ENCODE data around the gene B3GNT3.

B3GNT3 gene

DNA sequence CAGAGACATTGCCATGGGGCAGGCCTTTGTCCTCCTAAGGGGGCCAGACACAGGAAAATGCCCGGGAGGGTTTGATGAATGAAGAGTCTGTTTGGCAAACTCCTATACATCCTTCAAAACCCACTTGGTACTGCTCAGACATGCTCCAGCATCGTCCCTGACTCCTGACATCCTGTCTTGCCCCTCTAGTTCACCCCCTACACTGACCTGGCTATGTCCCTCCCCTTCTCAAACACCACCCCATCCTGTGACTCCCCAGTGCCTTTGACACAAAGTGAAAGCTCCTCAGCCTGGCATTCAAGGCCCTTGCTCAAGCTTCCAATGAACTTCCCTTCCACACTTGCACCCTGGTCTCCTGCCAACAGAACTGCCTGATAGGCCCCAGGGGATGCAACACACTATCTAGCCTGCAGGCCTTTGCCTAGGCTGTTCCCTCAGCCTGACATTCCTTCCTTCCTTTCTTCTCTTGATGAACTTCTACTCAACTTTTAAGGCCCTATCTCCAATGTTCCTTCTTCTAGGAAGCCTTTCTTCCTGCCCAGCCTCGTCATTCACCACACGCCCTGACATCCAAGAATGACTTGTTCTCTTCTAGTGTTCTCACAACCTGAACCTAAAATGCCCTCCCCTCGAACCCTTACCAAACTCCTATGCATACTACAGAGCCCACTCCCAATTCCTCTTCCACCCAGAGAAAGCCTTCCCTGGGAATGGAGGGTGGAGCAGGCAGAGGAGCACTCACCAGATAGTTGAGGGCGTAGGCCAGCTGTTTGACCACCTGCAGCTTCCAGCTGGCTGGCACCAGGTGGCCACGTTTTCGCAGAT lies 40.5 kb downstream of the B3GNT3 start:
- FAIRE-seq, result no peak

DNA sequence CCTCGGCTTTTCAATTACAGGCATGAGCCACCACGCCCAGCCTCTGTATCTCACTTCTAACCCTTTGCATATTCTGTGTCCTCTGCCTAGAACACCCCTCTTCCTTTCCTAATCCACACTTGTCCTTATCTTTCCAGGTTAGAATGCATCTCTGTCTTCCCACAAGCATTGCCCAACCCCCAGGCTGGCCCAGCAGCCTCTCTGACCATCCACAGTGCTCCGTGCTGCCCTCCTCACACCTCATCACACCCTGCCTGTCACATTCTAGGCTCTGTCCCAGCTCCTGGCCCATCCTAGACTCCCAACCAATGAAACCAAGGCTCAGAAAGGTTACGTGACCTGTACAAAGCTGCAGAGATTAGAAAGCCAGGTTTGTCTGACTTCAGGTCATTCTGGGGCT lies 41.6 kb downstream of the B3GNT3 start:
- FAIRE-seq, result no peak

- FAIRE-seq, result no peak
Observed at GRCh38 chr19:17837972-17838371, 43.0 kb downstream of the B3GNT3 start.

GRCh38 chr19:17840019-17840418 lies 45.1 kb downstream of the B3GNT3 start:
- no peak for FAIRE-seq

GRCh38 chr19:17841371-17841809 lies 46.5 kb downstream of the B3GNT3 start:
- no peak for FAIRE-seq

- peak; percentile 97 for FAIRE-seq
Observed at GRCh38 chr19:17841810-17842662, 47.1 kb downstream of the B3GNT3 start.

DNA sequence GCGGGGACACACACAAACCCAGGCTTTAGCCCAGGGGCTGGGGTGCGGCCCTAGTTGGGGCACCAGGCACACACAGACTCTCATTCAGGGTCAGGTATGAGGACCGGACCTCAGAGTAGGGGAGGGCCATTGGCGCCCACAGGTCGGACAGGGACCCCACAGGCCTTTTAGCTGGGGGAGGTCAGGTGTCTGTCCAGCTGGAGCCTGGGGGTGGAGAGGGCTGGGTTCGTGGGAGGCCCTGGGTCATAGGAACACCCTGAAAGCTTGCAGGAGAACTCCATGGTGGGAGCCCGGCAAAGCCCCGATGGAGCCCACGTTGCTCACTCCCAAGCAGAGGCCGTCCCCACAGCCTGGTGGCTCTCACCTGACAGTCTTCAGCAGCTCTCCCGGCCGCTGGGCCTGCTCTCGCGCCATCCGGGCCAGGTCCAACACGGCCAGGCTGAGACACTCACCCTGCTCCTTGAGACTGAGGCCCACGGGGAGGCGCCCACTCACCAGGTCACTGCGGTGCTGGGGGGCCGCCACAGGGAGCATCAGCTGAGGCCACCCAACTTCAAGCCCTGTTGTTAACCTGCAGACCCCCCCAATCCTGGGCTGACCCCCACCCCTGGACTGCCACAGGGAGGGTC lies 47.8 kb downstream of the B3GNT3 start:
- FAIRE-seq, result no peak

DNA sequence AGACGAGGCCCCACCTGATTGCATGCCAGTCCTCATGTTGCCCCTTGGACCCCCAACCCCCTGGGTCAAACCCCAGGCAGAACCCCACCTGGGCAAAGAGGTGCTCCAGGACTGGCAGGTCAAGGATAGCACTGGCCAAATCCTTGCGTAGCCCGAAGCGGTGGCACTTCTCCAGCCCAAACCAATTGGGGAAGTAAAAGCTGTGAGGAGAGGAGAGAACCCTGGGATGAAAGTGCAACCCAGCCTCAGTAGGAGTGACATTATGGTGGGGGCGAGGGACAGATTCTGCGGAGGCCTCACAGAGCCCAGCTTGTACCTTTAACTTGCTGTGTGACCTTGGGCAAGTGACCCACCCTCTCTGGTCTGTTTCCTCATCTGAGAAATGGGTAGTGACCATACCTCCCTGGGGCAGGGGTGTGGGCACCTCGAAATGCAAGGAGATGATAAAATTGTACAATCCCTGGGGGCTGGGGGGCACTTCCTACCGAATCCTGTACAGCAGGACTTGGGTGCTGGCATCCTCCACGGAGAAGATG lies 48.4 kb downstream of the B3GNT3 start:
- no peak for FAIRE-seq

DNA sequence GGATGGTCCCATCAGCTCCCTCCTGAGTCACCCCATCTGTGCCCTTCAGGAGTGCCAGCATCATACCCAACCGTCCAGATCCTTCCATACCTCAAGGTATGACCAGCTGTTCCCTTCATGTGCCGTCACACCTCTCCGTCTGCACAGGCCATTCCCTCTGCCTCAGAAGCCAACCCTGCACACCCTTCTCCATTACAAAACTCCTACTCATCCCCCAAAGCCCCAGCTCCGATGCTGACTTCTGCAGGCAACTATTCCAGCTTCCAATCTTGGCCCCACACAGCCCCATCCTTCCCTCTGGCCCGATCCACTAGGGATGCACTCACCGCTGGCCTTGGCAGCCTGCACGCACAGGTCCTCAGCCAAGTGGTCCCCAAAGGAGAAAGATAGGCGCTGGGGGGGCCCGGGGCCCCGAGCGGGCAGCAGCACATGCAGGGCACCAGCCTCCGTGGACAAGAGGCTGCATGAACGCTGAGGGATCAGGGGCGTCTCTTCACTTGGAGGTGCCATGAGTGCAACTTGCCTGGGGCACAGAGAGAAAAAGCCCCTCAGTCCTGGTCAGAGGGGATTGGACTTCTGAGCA lies 49.1 kb downstream of the B3GNT3 start:
- FAIRE-seq, result no peak

DNA sequence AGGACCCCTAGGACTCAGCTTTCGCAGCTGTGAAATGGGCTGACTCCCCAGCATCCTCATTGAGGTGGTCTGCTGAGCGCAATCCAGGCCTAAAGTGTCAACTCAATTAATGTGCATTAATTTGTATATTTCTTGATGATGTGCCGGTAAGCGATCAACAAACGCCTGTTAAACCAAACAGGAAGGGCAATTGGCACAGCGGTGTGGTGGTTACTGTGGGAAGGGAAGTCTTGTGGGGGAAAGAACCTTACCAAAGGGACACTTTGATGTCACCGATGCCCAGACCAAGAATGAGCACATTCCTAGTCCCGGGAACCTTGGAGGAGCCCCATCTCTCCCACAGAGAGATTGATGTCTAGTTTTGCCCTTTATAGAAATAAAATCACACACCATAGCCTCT lies 51.2 kb downstream of the B3GNT3 start:
- FAIRE-seq, result no peak

GRCh38 chr19:17847538-17848366 lies 52.8 kb downstream of the B3GNT3 start, which contains the start of gene JAK3:
Gene JAK3, minus strand, starts transcription at chr19:17847982. Its CDS starts 3,565 bp downstream, at chr19:17844417.
- no peak for FAIRE-seq

DNA sequence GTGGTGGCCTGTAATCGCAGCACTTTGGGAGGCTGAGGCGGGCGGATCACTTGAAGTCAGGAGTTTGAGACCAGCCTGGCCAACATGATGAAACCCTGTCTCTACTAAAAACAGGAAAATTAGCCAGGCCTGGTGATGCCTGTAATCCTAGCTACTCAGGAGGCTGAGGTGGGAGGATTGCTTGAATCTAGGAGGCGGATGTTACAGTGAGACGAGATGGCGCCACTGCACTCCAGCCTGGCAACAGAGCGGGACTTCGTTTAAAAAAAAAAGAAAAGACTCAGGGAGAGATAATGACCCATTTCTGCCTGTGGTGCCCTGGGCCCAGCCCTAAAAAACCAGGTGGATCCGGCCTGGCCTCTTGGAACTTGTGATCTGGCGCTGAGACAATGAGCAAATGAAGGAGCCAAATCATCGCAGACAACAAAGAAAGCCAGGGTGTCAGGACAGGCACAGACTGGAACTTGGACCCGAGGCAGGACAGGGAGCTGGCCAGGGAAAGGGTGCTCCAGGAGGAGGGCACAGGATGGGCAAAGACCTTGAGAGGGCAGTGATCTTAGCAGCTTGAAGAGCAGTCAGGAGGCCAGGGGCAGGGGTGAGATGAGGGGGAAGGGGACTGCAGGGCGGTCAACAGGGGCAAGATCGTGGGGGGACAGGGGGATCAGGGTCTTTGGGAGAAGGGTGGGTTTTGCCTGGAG lies 53.8 kb downstream of the B3GNT3 start:
- no peak for FAIRE-seq

GRCh38 chr19:17854061-17854460 lies 59.1 kb downstream of the B3GNT3 start:
- no peak for FAIRE-seq

DNA sequence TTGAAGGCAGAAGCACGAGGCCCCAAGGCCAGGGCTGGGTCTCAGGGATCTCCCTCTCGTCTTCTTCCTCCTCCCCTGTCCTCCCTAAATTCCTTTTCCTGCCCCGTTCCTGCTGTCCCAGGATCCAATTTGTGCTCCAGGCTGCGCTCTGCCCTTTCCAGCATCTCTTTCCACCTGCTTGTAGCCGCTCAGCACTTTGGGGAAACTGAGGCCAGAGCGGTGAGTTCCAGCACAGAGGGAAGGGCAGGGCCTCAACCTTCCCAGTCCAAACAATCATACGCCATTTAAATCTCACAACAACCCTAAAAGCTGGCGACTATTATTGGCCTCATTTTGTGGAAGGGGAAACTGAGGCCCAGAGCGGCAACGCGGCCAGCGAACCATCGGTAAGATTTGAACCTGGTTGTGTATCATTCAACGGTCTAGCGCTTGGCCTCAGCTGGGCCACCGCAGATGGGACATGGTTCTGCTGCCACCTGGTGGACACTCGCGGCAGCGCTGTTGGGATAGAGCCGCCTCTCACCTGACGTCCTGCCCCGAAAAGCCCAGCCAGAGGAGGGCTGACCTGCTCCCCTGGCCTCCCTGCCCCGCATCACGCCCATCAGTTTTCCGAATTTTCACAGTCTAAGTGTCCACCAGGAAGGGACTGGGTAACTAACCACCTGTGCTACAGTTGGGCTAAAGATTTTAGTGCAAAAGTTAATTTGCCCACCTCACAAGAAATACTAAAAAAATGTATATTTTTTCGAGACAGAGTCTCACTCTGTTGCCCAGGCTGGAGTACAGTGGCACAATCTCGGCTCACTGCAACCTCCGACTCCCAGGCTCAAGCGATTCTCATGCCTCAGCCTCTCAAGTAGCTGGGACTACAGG lies 60.6 kb downstream of the B3GNT3 start:
- no peak for FAIRE-seq

- peak; percentile 99 for FAIRE-seq
Observed at GRCh38 chr19:17859533-17860330, 64.8 kb downstream of the B3GNT3 start, which contains the start of gene RPL18A. Gene RPL18A, plus strand, starts transcription at chr19:17859910. Its CDS starts 47 bp downstream, at chr19:17859957.

GRCh38 chr19:17860331-17860992 lies 65.5 kb downstream of the B3GNT3 start:
- no peak for FAIRE-seq

DNA sequence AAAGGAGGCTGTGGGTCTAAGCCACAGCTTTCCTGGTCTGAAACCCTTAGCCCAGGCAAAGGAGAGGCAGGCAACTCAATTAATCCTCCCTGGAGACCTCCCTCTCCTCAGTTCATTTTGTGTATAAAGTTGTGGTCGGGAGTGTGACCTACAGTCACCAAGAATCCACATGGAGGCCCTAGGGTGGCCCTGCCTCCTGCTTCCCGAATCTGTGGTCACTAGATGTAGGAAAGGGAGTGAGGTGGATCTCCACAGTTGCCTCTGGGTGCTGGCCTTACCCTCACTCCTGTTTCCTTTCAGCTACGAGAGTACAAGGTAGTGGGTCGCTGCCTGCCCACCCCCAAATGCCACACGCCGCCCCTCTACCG lies 66.0 kb downstream of the B3GNT3 start:
- no peak for FAIRE-seq

Measured in G401.6 (cell line).